CD14-positive monocyte (primary cell): ENCODE measurements around the gene RREB1. TPM values are rescaled to one million over a fixed set of nuclear protein-coding genes. Genes with fewer than 3 reads are reported as not detected.
A peak's percentile ranks its signal among the peaks of the same experiment; 100 is the strongest.

Experiments
- DNase-seq, 3 donors: peaks; one replicate each; pipeline ENCODE4 v3.0.0-alpha.2; 2011 to 2022
- H2AFZ ChIP-seq: 2 replicates; pipeline ENCODE4 v1.6.0; 2012; ENCODE audit warnings: mild to moderate bottlenecking, low read depth, low read length, inconsistent platforms; ENCODE audit not compliant: insufficient read depth, poor library complexity, severe bottlenecking
- H3K27ac ChIP-seq, 2 donors: 1 replicate in 1 of 2; 2 replicates in 1 of 2; pipeline ENCODE4 v1.5.1; 2012 to 2013; ENCODE audit warnings: low read length in 2 of 2, control low read depth in 1 of 2, inconsistent platforms in 1 of 2, low read depth in 1 of 2, mild to moderate bottlenecking in 1 of 2
- H3K27me3 ChIP-seq, 2 donors: one replicate each; pipeline versions ENCODE4 v1.6.0 to v1.6.1; 2011 to 2013; ENCODE audit warnings: low read length in 2 of 2; ENCODE audit not compliant: control insufficient read depth in 2 of 2, insufficient read depth in 2 of 2
- H3K36me3 ChIP-seq, 2 donors: replicated peaks in 1 of 2; 1 replicate in 1 of 2; 2 replicates in 1 of 2; pipeline versions ENCODE4 v1.5.1 to v1.6.1; 2012 to 2013; ENCODE audit warnings: low read length in 2 of 2, control low read depth in 1 of 2, inconsistent platforms in 1 of 2, mild to moderate bottlenecking in 1 of 2; ENCODE audit not compliant: insufficient read depth in 2 of 2, control insufficient read depth in 1 of 2
- H3K4me1 ChIP-seq, 2 donors: 1 replicate in 1 of 2; 2 replicates in 1 of 2; pipeline versions ENCODE4 v1.5.1 to v1.6.1; 2012 to 2013; ENCODE audit warnings: low read length in 2 of 2, control low read depth in 1 of 2, inconsistent platforms in 1 of 2, mild to moderate bottlenecking in 1 of 2, moderate library complexity in 1 of 2; ENCODE audit not compliant: insufficient read depth in 2 of 2, control insufficient read depth in 1 of 2
- H3K4me2 ChIP-seq: replicated peaks from 2 replicates; pipeline ENCODE3; 2012; ENCODE audit warnings: low read length, moderate library complexity, mild to moderate bottlenecking; ENCODE audit not compliant: poor library complexity, severe bottlenecking; ENCODE audit errors: extremely low read depth
- H3K4me3 ChIP-seq, 3 experiments: fragments of 200-600 bp in 1 of 3; sonication (generic) in 1 of 3; replicated peaks in 1 of 3; 1 replicate in 2 of 3; 2 replicates in 1 of 3; pipeline ENCODE4 v1.5.1; 2011 to 2013; ENCODE audit warnings: low read length in 3 of 3, mild to moderate bottlenecking in 3 of 3, control low read depth in 2 of 3, low read depth in 2 of 3, inconsistent platforms in 1 of 3, moderate library complexity in 1 of 3
- H3K79me2 ChIP-seq: 2 replicates; pipeline ENCODE4 v1.6.0; 2012; ENCODE audit warnings: mild to moderate bottlenecking, control low read depth, inconsistent platforms, low read length, moderate library complexity; ENCODE audit not compliant: insufficient read depth
- H3K9ac ChIP-seq: 2 replicates; pipeline ENCODE4 v1.6.0; 2017; ENCODE audit warnings: low read length, mild to moderate bottlenecking; ENCODE audit not compliant: insufficient read depth, poor library complexity, severe bottlenecking
- H3K9me3 ChIP-seq, 2 donors: replicated peaks in 1 of 2; 1 replicate in 1 of 2; 2 replicates in 1 of 2; pipeline versions ENCODE4 v1.5.1 to v1.6.1; 2012 to 2013; ENCODE audit warnings: low read length in 2 of 2, control low read depth in 1 of 2; ENCODE audit not compliant: control insufficient read depth in 1 of 2, insufficient read depth in 1 of 2
- H4K20me1 ChIP-seq: 2 replicates; pipeline ENCODE4 v1.6.0; 2012; ENCODE audit warnings: mild to moderate bottlenecking, low read length, control low read depth, moderate library complexity; ENCODE audit not compliant: insufficient read depth
- H3K27ac Mint-ChIP-seq, 7 donors: one replicate each; pipeline ENCODE4 v1.8.0; 2020; ENCODE audit warnings: mild to moderate bottlenecking in 7 of 7, mixed read lengths in 7 of 7, moderate library complexity in 6 of 7, inconsistent platforms in 2 of 7
- H3K27me3 Mint-ChIP-seq, 3 donors: one replicate each; pipeline ENCODE4 v1.8.0; 2021 to 2022; ENCODE audit warnings: low read depth in 3 of 3, mild to moderate bottlenecking in 3 of 3, mixed read lengths in 3 of 3, moderate library complexity in 3 of 3, inconsistent platforms in 1 of 3
- H3K36me3 Mint-ChIP-seq, 2 donors: one replicate each; pipeline ENCODE4 v1.8.0; 2020; ENCODE audit warnings: mixed read lengths in 2 of 2, inconsistent platforms in 1 of 2, mild to moderate bottlenecking in 1 of 2
- H3K4me1 Mint-ChIP-seq: one replicate; pipeline ENCODE4 v1.8.0; 2020; ENCODE audit warnings: mild to moderate bottlenecking, mixed read lengths
- H3K4me3 Mint-ChIP-seq, 2 donors: one replicate each; pipeline ENCODE4 v1.8.0; 2020; ENCODE audit warnings: mild to moderate bottlenecking in 2 of 2, mixed read lengths in 2 of 2, moderate library complexity in 1 of 2
- H3K9me3 Mint-ChIP-seq, 7 donors: one replicate each; pipeline ENCODE4 v1.8.0; 2020 to 2022; ENCODE audit warnings: mixed read lengths in 7 of 7, mild to moderate bottlenecking in 6 of 7, moderate library complexity in 6 of 7, inconsistent platforms in 2 of 7
- WGBS: methylation state at CpG from one replicate; pipeline ENCODE4 v1.1.5; 2013; ENCODE audit warnings: missing lambda C conversion rate; ENCODE audit not compliant: insufficient coverage; 5-methylcytosine and 5-hydroxymethylcytosine counted together
- intact Hi-C, 2 donors: fragments of 100-400 bp; cut with micrococcal nuclease; formaldehyde crosslinking; loops; one replicate each; pipeline versions ENCODE4 v1.15.0 to v1.15.1; 2023
- polyA plus RNA-seq, 3 donors: library from polyadenylated mRNA; depleted of rRNA in 1 of 3; unstranded in 2 of 3; stranded (reverse) in 1 of 3; fragments of 300-500 nt in 2 of 3; fragments of >200 nt in 1 of 3; fragmentation: Illumina TruSeq in 2 of 3; gene quantifications; 1 replicate in 2 of 3; 2 replicates in 1 of 3; pipeline ENCODE4 v1.2.3, GENCODE V29; 2012 to 2021
- TF ChIP-seq, protein P1 (sequence below): fragments of 200-600 bp; IDR thresholded peaks from one replicate; pipeline ENCODE4 v1.8.0; 2022; ENCODE audit warnings: antibody characterized with exemption, mild to moderate bottlenecking

RREB1 gene
- polyA plus RNA-seq, 3 donors = 2.1 to 15.3 (median 5.6) TPM

DNA sequence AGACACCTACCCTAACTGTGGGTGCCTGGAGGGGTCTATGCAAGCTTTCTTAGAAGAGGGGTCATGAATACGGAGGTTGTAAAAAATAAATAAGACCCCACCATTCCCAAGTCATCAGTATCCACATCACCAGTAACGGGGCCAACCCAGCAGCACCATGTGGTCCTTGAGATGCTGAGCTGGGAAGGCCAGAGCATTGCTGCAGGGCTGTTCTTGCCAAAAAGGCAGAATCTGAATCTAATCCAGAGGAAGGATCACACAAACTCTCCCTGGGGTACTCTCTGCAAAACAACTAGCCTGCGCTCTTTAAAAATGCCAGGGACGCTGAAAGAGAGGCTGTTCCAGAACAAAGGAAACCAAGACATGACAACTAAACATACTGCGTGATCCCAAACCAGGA lies 162.1 kb downstream of the RREB1 start:
- no peak overlapping the region for H3K4me3 ChIP-seq

DNA sequence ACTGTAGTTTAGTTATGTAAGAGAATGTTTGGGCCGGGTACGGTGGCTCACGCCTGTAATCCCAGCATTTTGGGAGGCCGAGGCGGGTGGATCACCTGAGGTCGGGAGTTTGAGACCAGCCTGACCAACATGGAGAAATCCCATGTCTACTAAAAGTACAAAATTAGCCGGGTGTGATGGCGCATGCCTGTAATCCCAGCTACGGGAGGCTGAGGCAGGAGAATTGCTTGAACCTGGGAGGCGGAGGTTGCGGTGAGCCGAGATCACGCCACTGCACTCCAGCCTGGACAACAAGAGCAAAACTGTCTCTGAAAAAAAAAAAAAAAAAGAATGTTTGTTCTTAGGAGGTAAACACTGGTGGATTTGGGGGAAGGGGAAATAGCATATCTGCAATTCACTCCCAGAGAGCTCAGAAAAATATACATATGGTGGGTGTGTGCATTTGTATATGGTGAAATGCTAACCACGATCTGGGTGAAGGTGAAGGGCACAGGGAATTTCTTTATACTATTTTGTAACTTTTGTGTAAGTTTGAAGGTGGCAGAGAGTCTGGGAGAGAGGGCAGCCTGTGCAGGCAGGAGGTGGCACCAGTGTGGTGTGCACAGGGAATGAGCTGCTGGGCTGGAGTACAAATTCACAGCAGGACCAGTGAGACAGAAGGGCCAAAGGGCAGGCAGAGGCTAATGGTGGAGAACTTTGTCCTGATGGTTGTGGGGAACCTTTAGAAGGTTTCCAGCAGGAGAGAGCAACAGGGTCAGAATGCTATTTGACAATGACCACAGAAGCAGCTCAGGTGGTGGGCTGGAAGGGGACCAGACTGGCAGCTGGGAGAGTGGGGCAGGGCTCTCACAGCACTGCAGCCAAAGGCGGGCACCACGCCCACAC lies 162.8 kb downstream of the RREB1 start:
- H3K4me2 ChIP-seq = no peak overlapping the region
- no peaks in the 10 kb centered on the region for H3K36me3 ChIP-seq
- peaks cover 32 to 38% of the 10 kb centered on the region in 2 donors for H3K4me1 ChIP-seq
- H3K4me3 Mint-ChIP-seq = no peak overlapping the region
- 74% methylated on average over 7 of the region's 16 CpGs for WGBS
- H3K9me3 ChIP-seq = no peaks in the 10 kb centered on the region
- H3K27me3 ChIP-seq = no peaks in the 10 kb centered on the region
- H2AFZ ChIP-seq = no peak overlapping the region
- peaks cover 0 to 2% (median under 1%) of the 10 kb centered on the region in 3 donors for H3K27me3 Mint-ChIP-seq
- H3K9ac ChIP-seq = no peak overlapping the region
- peaks cover 0 to 9% (median 3%) of the 10 kb centered on the region in 7 donors for H3K9me3 Mint-ChIP-seq
- TF ChIP-seq, protein P1, sequence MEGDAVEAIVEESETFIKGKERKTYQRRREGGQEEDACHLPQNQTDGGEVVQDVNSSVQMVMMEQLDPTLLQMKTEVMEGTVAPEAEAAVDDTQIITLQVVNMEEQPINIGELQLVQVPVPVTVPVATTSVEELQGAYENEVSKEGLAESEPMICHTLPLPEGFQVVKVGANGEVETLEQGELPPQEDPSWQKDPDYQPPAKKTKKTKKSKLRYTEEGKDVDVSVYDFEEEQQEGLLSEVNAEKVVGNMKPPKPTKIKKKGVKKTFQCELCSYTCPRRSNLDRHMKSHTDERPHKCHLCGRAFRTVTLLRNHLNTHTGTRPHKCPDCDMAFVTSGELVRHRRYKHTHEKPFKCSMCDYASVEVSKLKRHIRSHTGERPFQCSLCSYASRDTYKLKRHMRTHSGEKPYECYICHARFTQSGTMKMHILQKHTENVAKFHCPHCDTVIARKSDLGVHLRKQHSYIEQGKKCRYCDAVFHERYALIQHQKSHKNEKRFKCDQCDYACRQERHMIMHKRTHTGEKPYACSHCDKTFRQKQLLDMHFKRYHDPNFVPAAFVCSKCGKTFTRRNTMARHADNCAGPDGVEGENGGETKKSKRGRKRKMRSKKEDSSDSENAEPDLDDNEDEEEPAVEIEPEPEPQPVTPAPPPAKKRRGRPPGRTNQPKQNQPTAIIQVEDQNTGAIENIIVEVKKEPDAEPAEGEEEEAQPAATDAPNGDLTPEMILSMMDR = no peak
- H4K20me1 ChIP-seq = no peaks in the 10 kb centered on the region
- DNase-seq = no peak
- no peaks in the 10 kb centered on the region for H3K79me2 ChIP-seq
- peak overlapping the region in 1 of 7 donors; percentile 25 for H3K27ac Mint-ChIP-seq
- peaks cover 42% of the 10 kb centered on the region for H3K4me1 Mint-ChIP-seq
- H3K27ac ChIP-seq = no peak overlapping the region
- H3K36me3 Mint-ChIP-seq = peaks cover 3 to 14% of the 10 kb centered on the region in 2 donors
- no peak overlapping the region for H3K4me3 ChIP-seq
- intact Hi-C loops = no loop called here

More for the DNA sequence above, 162.1 kb downstream of the RREB1 start:
- H3K79me2 ChIP-seq = no peaks in the 10 kb centered on the region
- no peaks in the 10 kb centered on the region for H3K27me3 ChIP-seq
- intact Hi-C loops = loop anchor here in 1 of 2 donors (10.0 kb wide), 1 partner anchor 115 kb away; the partner anchor contains the start of genes CAGE1 and RIOK1
- H3K9ac ChIP-seq = no peak overlapping the region
- DNase-seq = no peak
- WGBS = 100% methylated on average over 3 of the region's 5 CpGs
- H3K27ac ChIP-seq = no peak overlapping the region
- no peak overlapping the region for H3K4me2 ChIP-seq
- TF ChIP-seq, protein P1 = no peak
- peaks cover 0 to 4% (median 2%) of the 10 kb centered on the region in 3 donors for H3K27me3 Mint-ChIP-seq
- peaks cover 48% of the 10 kb centered on the region for H3K4me1 Mint-ChIP-seq
- H3K9me3 Mint-ChIP-seq = peaks cover 0 to 9% (median 3%) of the 10 kb centered on the region in 7 donors
- peaks cover 34 to 42% of the 10 kb centered on the region in 2 donors for H3K4me1 ChIP-seq
- no peak overlapping the region for H3K27ac Mint-ChIP-seq
- no peaks in the 10 kb centered on the region for H3K9me3 ChIP-seq
- no peaks in the 10 kb centered on the region for H4K20me1 ChIP-seq
- no peaks in the 10 kb centered on the region for H3K36me3 ChIP-seq
- peaks cover 3 to 14% of the 10 kb centered on the region in 2 donors for H3K36me3 Mint-ChIP-seq
- no peak overlapping the region for H3K4me3 Mint-ChIP-seq
- no peak overlapping the region for H2AFZ ChIP-seq
